PC-9 (cell line): ENCODE results near the gene APH1A.

Source experiments
- EZH2 ChIP-seq: fragments of 200-600 bp; sonication (generic); IDR thresholded peaks from 2 replicates; pipeline ENCODE4 v1.8.0; 2017; ENCODE audit warnings: antibody characterized with exemption, low read depth
- TF ChIP-seq, protein P1 (sequence below): fragments of 200-600 bp; sonication (generic); conservative IDR thresholded peaks from 2 replicates; pipeline ENCODE4 v1.6.1; 2017; ENCODE audit warnings: mixed run types, antibody characterized with exemption, mild to moderate bottlenecking, moderate library complexity

DNA sequence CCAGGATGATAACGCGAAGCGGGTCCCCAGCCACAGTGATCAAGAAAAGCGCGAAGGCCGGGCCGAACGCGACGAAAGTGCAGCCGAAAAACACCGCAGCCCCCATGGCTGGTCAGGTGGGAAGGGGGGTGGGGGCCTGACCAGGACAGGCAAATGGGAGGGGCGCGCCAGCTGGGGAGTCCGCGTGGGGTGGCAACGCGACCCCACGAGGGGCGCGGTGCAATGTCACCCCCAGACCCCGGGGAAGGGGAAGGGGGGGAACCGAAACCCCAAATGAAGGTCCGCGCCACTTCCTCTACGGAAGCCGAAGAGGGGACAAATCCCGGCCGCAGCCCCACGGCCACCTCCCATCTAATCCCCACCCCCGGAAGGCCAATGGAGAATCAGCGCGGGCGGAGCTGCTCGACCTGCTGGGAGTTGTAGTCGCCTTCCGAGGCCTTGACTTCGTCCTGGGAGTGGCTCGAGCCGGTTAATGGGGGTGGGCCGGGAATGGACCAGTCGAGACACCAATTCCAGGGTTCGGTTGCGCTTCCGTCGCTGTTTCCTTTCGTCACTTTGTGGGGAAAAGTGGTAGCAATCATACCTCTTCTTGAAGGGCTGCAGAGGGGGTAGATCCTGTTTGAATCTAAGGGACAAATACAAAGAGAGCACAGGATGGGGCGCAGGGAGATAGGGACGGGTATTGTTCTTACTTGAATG lies at the start of gene APH1A:
- TF ChIP-seq, protein P1, sequence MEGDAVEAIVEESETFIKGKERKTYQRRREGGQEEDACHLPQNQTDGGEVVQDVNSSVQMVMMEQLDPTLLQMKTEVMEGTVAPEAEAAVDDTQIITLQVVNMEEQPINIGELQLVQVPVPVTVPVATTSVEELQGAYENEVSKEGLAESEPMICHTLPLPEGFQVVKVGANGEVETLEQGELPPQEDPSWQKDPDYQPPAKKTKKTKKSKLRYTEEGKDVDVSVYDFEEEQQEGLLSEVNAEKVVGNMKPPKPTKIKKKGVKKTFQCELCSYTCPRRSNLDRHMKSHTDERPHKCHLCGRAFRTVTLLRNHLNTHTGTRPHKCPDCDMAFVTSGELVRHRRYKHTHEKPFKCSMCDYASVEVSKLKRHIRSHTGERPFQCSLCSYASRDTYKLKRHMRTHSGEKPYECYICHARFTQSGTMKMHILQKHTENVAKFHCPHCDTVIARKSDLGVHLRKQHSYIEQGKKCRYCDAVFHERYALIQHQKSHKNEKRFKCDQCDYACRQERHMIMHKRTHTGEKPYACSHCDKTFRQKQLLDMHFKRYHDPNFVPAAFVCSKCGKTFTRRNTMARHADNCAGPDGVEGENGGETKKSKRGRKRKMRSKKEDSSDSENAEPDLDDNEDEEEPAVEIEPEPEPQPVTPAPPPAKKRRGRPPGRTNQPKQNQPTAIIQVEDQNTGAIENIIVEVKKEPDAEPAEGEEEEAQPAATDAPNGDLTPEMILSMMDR, result no peak
- TF ChIP-seq EZH2, result no peak
